Femur (tissue), 1 donor: ENCODE results near the gene CCDC71.
A peak's percentile ranks its signal among the peaks of the same experiment; 100 is the strongest.

ENCODE experiments used
- DNase-seq: peaks from one replicate; pipeline ENCODE4 v3.0.0-alpha.2; 2017

CCDC71 gene

DNA sequence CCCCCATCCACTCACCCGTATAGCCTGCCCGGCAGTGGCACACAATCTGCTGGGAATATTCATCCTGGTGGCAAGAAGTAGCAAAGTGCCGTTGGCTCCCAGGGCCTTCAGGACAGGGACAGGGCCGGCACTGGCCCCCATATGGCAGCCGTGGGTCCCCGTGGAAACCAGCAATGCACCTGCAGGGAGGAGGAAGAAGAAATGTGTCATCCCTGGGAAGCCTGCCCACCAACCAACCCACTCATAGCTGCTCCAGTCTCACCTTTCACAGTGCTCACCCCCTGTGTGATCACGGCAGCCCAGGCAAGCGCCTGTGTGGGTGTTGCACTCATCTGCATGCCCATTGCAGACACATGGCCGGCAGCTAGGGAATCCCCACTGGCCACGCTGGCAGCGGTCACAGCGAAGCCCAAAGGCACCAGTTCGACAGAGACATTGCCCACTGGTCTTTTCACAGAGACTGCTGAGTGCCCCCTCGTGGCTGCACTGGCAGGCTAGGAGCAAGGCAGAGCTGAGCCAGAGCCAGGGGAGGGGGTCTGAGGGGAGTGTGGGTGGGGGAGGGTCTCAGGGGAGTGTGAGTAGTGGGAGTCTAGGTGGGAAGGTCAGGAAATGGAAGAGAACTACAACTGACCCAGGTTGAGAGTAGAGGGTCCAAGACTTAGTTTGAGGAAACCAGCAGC is 41.0 kb downstream of the CCDC71 start:
- DNase-seq: no peak

- no peak for DNase-seq
Measured at GRCh38 chr3:49124203-49124602, 41.9 kb downstream of the CCDC71 start.

GRCh38 chr3:49123687-49124086 is 42.4 kb downstream of the CCDC71 start:
- DNase-seq: no peak

GRCh38 chr3:49122886-49123545 is 43.1 kb downstream of the CCDC71 start:
- no peak for DNase-seq

GRCh38 chr3:49122451-49122850 is 43.7 kb downstream of the CCDC71 start:
- DNase-seq: no peak

GRCh38 chr3:49122022-49122421 is 44.1 kb downstream of the CCDC71 start:
- no peak for DNase-seq

GRCh38 chr3:49121132-49121736 is 44.9 kb downstream of the CCDC71 start:
- DNase-seq: no peak

- peak; percentile 97 for DNase-seq
Measured at GRCh38 chr3:49120438-49121131, 45.5 kb downstream of the CCDC71 start, which contains the start of gene USP19. Gene USP19 (minus strand): TSS chr3:49120823. CDS start chr3:49119145, 1,678 bp downstream.

- DNase-seq: no peak
Measured at GRCh38 chr3:49120096-49120437, 46.1 kb downstream of the CCDC71 start.

GRCh38 chr3:49119439-49119838 is 46.7 kb downstream of the CCDC71 start:
- DNase-seq: no peak

DNA sequence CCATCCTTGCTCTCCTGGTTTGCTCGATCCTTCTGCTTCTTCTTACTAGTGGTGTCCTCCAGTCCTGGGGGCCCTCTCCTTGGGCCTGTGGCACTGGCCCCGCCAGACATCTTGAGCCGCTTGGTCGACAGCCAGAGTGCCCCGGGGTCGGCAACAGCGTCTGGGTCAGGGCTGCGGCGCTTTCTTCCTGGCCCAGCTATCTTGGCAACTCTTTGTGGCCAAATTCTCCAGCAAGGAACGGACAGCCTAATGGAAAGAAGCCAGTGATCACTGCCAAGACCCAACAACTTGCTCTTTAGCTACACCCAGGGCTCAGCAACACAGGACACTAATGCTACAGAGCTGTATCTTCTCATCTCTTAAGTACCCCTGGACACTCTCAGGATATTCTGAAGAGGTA is 47.1 kb downstream of the CCDC71 start:
- DNase-seq: no peak
